DOHH2 (cell line): ENCODE measurements around the gene ATG16L1.

Experiments used
- H3F3A ChIP-seq: fragments of 200-600 bp; sonication (generic), shearing (Covaris generic); 2 replicates; pipeline ENCODE4 v1.6.0; 2016; ENCODE audit warnings: antibody characterized with exemption, mild to moderate bottlenecking; ENCODE audit not compliant: control insufficient read depth, insufficient read depth
- H3K27ac ChIP-seq: fragments of 200-600 bp; sonication (generic); 2 replicates; pipeline ENCODE4 v1.5.1; 2014; ENCODE audit warnings: low read depth, mild to moderate bottlenecking, low read length, moderate library complexity
- H3K27me3 ChIP-seq: fragments of 200-600 bp; sonication (generic); 2 replicates; pipeline ENCODE4 v1.6.1; 2014; ENCODE audit warnings: mild to moderate bottlenecking, low read length, mixed read lengths; ENCODE audit not compliant: control insufficient read depth
- H3K36me3 ChIP-seq: fragments of 200-600 bp; sonication (generic); 2 replicates; pipeline ENCODE4 v1.6.1; 2014; ENCODE audit warnings: mild to moderate bottlenecking, low read length, moderate library complexity, mixed read lengths; ENCODE audit not compliant: control insufficient read depth
- H3K4me1 ChIP-seq: fragments of 200-600 bp; sonication (generic); 2 replicates; pipeline ENCODE4 v1.6.1; 2014; ENCODE audit warnings: mild to moderate bottlenecking, low read length, mixed read lengths; ENCODE audit not compliant: control insufficient read depth
- H3K4me2 ChIP-seq: fragments of 200-600 bp; sonication (generic); 2 replicates; pipeline ENCODE4 v1.6.0; 2014; ENCODE audit warnings: mild to moderate bottlenecking, low read length, moderate library complexity
- H3K4me3 ChIP-seq: fragments of 200-600 bp; sonication (generic); 2 replicates; pipeline ENCODE4 v1.5.1; 2014; ENCODE audit warnings: mild to moderate bottlenecking, low read length, mixed read lengths
- H3K79me2 ChIP-seq: fragments of 200-600 bp; sonication (generic); 2 replicates; pipeline ENCODE4 v1.6.1; 2014; ENCODE audit warnings: mild to moderate bottlenecking, low read length, mixed read lengths; ENCODE audit not compliant: control insufficient read depth
- H3K9me2 ChIP-seq: fragments of 200-600 bp; sonication (generic); replicated peaks from 2 replicates; pipeline ENCODE4 v1.6.1; 2014; ENCODE audit warnings: mild to moderate bottlenecking, low read length, mixed read lengths; ENCODE audit not compliant: control insufficient read depth
- H3K9me3 ChIP-seq: fragments of 200-600 bp; sonication (generic); 2 replicates; pipeline ENCODE4 v1.6.1; 2014; ENCODE audit warnings: antibody characterized with exemption, low read length, mixed read lengths; ENCODE audit not compliant: control insufficient read depth, insufficient read depth
- H4K20me1 ChIP-seq: fragments of 200-600 bp; sonication (generic); 2 replicates; pipeline ENCODE4 v1.6.0; 2014; ENCODE audit warnings: low read depth, mild to moderate bottlenecking, antibody characterized with exemption, low read length, moderate library complexity; ENCODE audit not compliant: control insufficient read depth, insufficient read depth
- CTCF ChIP-seq: fragments of 200-600 bp; sonication (generic); IDR thresholded peaks from one replicate; pipeline ENCODE4 v1.5.1; 2014; ENCODE audit warnings: antibody characterized with exemption, mild to moderate bottlenecking, low read depth, low read length; ENCODE audit not compliant: poor library complexity, severe bottlenecking
- EZH2phosphoT487 ChIP-seq: fragments of 200-600 bp; sonication (generic); IDR thresholded peaks from 2 replicates; pipeline ENCODE4 v1.6.1; 2017; ENCODE audit warnings: borderline replicate concordance, mild to moderate bottlenecking, antibody characterized with exemption, low read length, moderate library complexity, mixed read lengths

ATG16L1 gene

GRCh38 chr2:233297076-233297475 lies 45.6 kb downstream of the ATG16L1 start:
- Histone ChIP-seq H3K36me3 (peaks cover 38% of the 10 kb centered on the region), H3F3A (no peaks in the 10 kb centered on the region), H3K9me3 (no peaks in the 10 kb centered on the region), H3K4me1 (no peaks in the 10 kb centered on the region), H3K9me2 (no peaks in the 10 kb centered on the region), H3K27ac (no peak overlapping the region), H3K27me3 (no peaks in the 10 kb centered on the region), H3K4me3 (no peak overlapping the region), H3K4me2 (no peak overlapping the region), H3K79me2 (no peaks in the 10 kb centered on the region), H4K20me1 (no peaks in the 10 kb centered on the region)
- TF ChIP-seq EZH2phosphoT487 (no peak), CTCF (no peak)

GRCh38 chr2:233300401-233300800 lies 48.9 kb downstream of the ATG16L1 start:
- H3K9me3 ChIP-seq, result no peaks in the 10 kb centered on the region
- no peaks in the 10 kb centered on the region for H3K4me1 ChIP-seq
- no peaks in the 10 kb centered on the region for H4K20me1 ChIP-seq
- no peak overlapping the region for H3K4me3 ChIP-seq
- no peaks in the 10 kb centered on the region for H3F3A ChIP-seq
- TF ChIP-seq EZH2phosphoT487 (no peak), CTCF (no peak)
- H3K4me2 ChIP-seq, result no peak overlapping the region
- H3K36me3 ChIP-seq, result peaks cover 7% of the 10 kb centered on the region
- no peak overlapping the region for H3K27ac ChIP-seq
- H3K79me2 ChIP-seq, result no peaks in the 10 kb centered on the region
- no peaks in the 10 kb centered on the region for H3K9me2 ChIP-seq
- no peaks in the 10 kb centered on the region for H3K27me3 ChIP-seq

GRCh38 chr2:233301248-233301647 lies 49.8 kb downstream of the ATG16L1 start:
- Histone ChIP-seq H3K4me3 (no peak overlapping the region), H3K27ac (no peak overlapping the region), H3K9me3 (no peaks in the 10 kb centered on the region), H3K4me1 (no peaks in the 10 kb centered on the region), H3F3A (no peaks in the 10 kb centered on the region), H3K4me2 (no peak overlapping the region), H3K9me2 (no peaks in the 10 kb centered on the region), H3K27me3 (no peaks in the 10 kb centered on the region), H3K79me2 (no peaks in the 10 kb centered on the region), H4K20me1 (no peaks in the 10 kb centered on the region), H3K36me3 (peaks cover under 1% of the 10 kb centered on the region; the same call in 1 of the 2 replicates)
- no peak for TF ChIP-seq EZH2phosphoT487
- no peak for TF ChIP-seq CTCF

- Histone ChIP-seq H3K4me1 (no peaks in the 10 kb centered on the region), H3K4me3 (no peak overlapping the region), H3K27me3 (no peaks in the 10 kb centered on the region), H3K79me2 (no peaks in the 10 kb centered on the region), H4K20me1 (no peaks in the 10 kb centered on the region), H3K27ac (no peak overlapping the region), H3K9me3 (no peaks in the 10 kb centered on the region), H3K9me2 (no peaks in the 10 kb centered on the region), H3K36me3 (no peaks in the 10 kb centered on the region), H3K4me2 (no peak overlapping the region), H3F3A (no peaks in the 10 kb centered on the region)
- TF ChIP-seq EZH2phosphoT487, result no peak
- no peak for TF ChIP-seq CTCF
Measured at GRCh38 chr2:233301811-233302210, 50.3 kb downstream of the ATG16L1 start.
